Measurements from ENCODE around the gene FAM3D.

The FAM3D gene

GRCh38 chr3:58622436-58622835 is 44.1 kb downstream of the FAM3D start:
- no peak for TF ChIP-seq CTCF (IDR thresholded peaks at IDR 0.05; ENCODE audit: insufficient read depth, low read length, missing control alignments)
- no peak overlapping the region for H3K4me3 ChIP-seq (ENCODE audit: low read depth, low read length)
- CTCF ChIA-PET: interaction anchor here (0.9 to 8.8 kb wide), 6 partner anchors 8 to 56 kb away, joined by 3 to 79 read pairs (median 4); no protein-coding TSS in a partner anchor
- DNase-seq (ENCODE audit: low read depth, low spot score): no peak
- POLR2A ChIA-PET: no interaction called here

GRCh38 chr3:58621086-58621830 is 45.3 kb downstream of the FAM3D start:
- no peak for TF ChIP-seq CTCF (IDR thresholded peaks at IDR 0.05; ENCODE audit: insufficient read depth, low read length, missing control alignments)
- CTCF ChIA-PET: interaction anchor here (1.0 to 8.8 kb wide), 4 partner anchors 9 to 52 kb away, joined by 5 to 79 read pairs (median 6); no protein-coding TSS in a partner anchor

GRCh38 chr3:58620421-58620820 is 46.2 kb downstream of the FAM3D start:
- ChIA-PET POLR2A (no interaction called here), CTCF (interaction anchor here (8.8 kb wide), 1 partner anchor 10 kb away, joined by 79 read pairs; no protein-coding TSS in a partner anchor)
- no peak overlapping the region for H3K4me3 ChIP-seq (ENCODE audit: low read depth, low read length)
- no peak for DNase-seq (ENCODE audit: low read depth, low spot score)
- no peak for TF ChIP-seq CTCF (IDR thresholded peaks at IDR 0.05; ENCODE audit: insufficient read depth, low read length, missing control alignments)

More at GRCh38 chr3:58621086-58621830, 45.3 kb downstream of the FAM3D start:
- POLR2A ChIA-PET: no interaction called here
- no peak for DNase-seq (ENCODE audit: low read depth, low spot score)
- no peak overlapping the region for H3K4me3 ChIP-seq (ENCODE audit: low read depth, low read length)

- H3K4me3 ChIP-seq (ENCODE audit: low read depth, low read length): no peak overlapping the region
- DNase-seq (ENCODE audit: low read depth, low spot score): no peak
- TF ChIP-seq CTCF (IDR thresholded peaks at IDR 0.05; ENCODE audit: insufficient read depth, low read length, missing control alignments): no peak
- CTCF ChIA-PET: interaction anchor here (3.4 to 8.8 kb wide), 2 partner anchors 13 to 49 kb away, joined by 19 to 79 read pairs; no protein-coding TSS in a partner anchor
- POLR2A ChIA-PET: no interaction called here
Measured at GRCh38 chr3:58617338-58617761, 49.2 kb downstream of the FAM3D start.

- no peak overlapping the region for H3K4me3 ChIP-seq (ENCODE audit: low read depth, low read length)
- ChIA-PET POLR2A (no interaction called here), CTCF (interaction anchor here (1.4 to 4.0 kb wide), 3 partner anchors 16 to 44 kb away, joined by 5 to 22 read pairs (median 12); no protein-coding TSS in a partner anchor)
- no peak for DNase-seq (ENCODE audit: low read depth, low spot score)
- no peak for TF ChIP-seq CTCF (IDR thresholded peaks at IDR 0.05; ENCODE audit: insufficient read depth, low read length, missing control alignments)
Measured at GRCh38 chr3:58613236-58614132, 53.1 kb downstream of the FAM3D start.
